Activated naive CD8-positive, alpha-beta T cell treated with anti-CD3 and anti-CD28 coated beads for 36 hours (primary cell): Measurements from ENCODE around the gene TCERG1. TPM values are rescaled to one million over a fixed set of nuclear protein-coding genes. Genes with fewer than 3 reads are reported as not detected.
A peak's percentile ranks its signal among the peaks of the same experiment; 100 is the strongest.

ENCODE experiments used
- DNase-seq: peaks from one replicate; pipeline ENCODE4 v3.0.0; 2021
- H3K27ac Mint-ChIP-seq: one replicate; pipeline ENCODE4 v1.8.0; 2022; ENCODE audit warnings: mild to moderate bottlenecking, moderate library complexity, mixed read lengths
- H3K27me3 Mint-ChIP-seq: one replicate; pipeline ENCODE4 v1.8.0; 2022; ENCODE audit warnings: mild to moderate bottlenecking, mixed read lengths
- H3K36me3 Mint-ChIP-seq: one replicate; pipeline ENCODE4 v1.8.0; 2021; ENCODE audit warnings: mild to moderate bottlenecking, mixed read lengths
- H3K4me1 Mint-ChIP-seq: one replicate; pipeline ENCODE4 v1.8.0; 2021; ENCODE audit warnings: mixed read lengths
- H3K4me3 Mint-ChIP-seq: one replicate; pipeline ENCODE4 v1.8.0; 2022; ENCODE audit warnings: mild to moderate bottlenecking, moderate library complexity, mixed read lengths
- H3K9me3 Mint-ChIP-seq: one replicate; pipeline ENCODE4 v1.8.0; 2022; ENCODE audit warnings: mixed read lengths
- total RNA-seq, 2 experiments: library from RNA; stranded (reverse); gene quantifications; one replicate each; pipeline ENCODE4 v1.2.3, GENCODE V29; 2021

Gene TCERG1
- total RNA-seq, 2 experiments from 2014 or later, result 125 to 131 TPM

GRCh38 chr5:146440870-146441495, 6.2 kb upstream of the TCERG1 start:
- peaks cover 26% of the 10 kb centered on the region for H3K27me3 Mint-ChIP-seq
- H3K4me1 Mint-ChIP-seq, result no peaks in the 10 kb centered on the region
- no peak overlapping the region for H3K27ac Mint-ChIP-seq
- no peak overlapping the region for H3K4me3 Mint-ChIP-seq
- no peaks in the 10 kb centered on the region for H3K36me3 Mint-ChIP-seq
- no peaks in the 10 kb centered on the region for H3K9me3 Mint-ChIP-seq
- DNase-seq, result no peak

GRCh38 chr5:146441896-146442295, 5.2 kb upstream of the TCERG1 start:
- Mint-ChIP-seq H3K9me3 (no peaks in the 10 kb centered on the region), H3K36me3 (no peaks in the 10 kb centered on the region), H3K27ac (no peak overlapping the region), H3K4me3 (no peak overlapping the region), H3K4me1 (no peaks in the 10 kb centered on the region), H3K27me3 (peaks cover 22% of the 10 kb centered on the region)
- no peak for DNase-seq

- peak overlapping the region; percentile 98 for H3K27ac Mint-ChIP-seq
- peaks cover 25% of the 10 kb centered on the region for H3K36me3 Mint-ChIP-seq
- peaks cover 37% of the 10 kb centered on the region for H3K4me1 Mint-ChIP-seq
- H3K9me3 Mint-ChIP-seq, result no peaks in the 10 kb centered on the region
- peaks cover 5% of the 10 kb centered on the region for H3K27me3 Mint-ChIP-seq
- DNase-seq, result peak; percentile 41
- peak overlapping the region; percentile 96 for H3K4me3 Mint-ChIP-seq
Measured at GRCh38 chr5:146447734-146448380, 724 bp downstream of the TCERG1 start.

- DNase-seq, result no peak
- peak overlapping the region; percentile 25 for H3K27ac Mint-ChIP-seq
- H3K4me3 Mint-ChIP-seq, result peak overlapping the region; percentile 96
- H3K4me1 Mint-ChIP-seq, result peaks cover 42% of the 10 kb centered on the region
- H3K9me3 Mint-ChIP-seq, result no peaks in the 10 kb centered on the region
- peaks cover 5% of the 10 kb centered on the region for H3K27me3 Mint-ChIP-seq
- peaks cover 27% of the 10 kb centered on the region for H3K36me3 Mint-ChIP-seq
Measured at GRCh38 chr5:146448783-146449519, 1.8 kb downstream of the TCERG1 start.

- Mint-ChIP-seq H3K36me3 (peaks cover 30% of the 10 kb centered on the region), H3K4me1 (peaks cover 45% of the 10 kb centered on the region), H3K4me3 (no peak overlapping the region), H3K27ac (no peak overlapping the region), H3K27me3 (peaks cover 5% of the 10 kb centered on the region), H3K9me3 (no peaks in the 10 kb centered on the region)
- no peak for DNase-seq
Measured at GRCh38 chr5:146450002-146450401, 2.9 kb downstream of the TCERG1 start.

GRCh38 chr5:146451411-146451810, 4.3 kb downstream of the TCERG1 start:
- Mint-ChIP-seq H3K4me1 (peaks cover 51% of the 10 kb centered on the region), H3K27ac (no peak overlapping the region), H3K4me3 (no peak overlapping the region), H3K36me3 (peaks cover 35% of the 10 kb centered on the region), H3K27me3 (peaks cover 5% of the 10 kb centered on the region), H3K9me3 (no peaks in the 10 kb centered on the region)
- DNase-seq, result no peak

- Mint-ChIP-seq H3K4me1 (peaks cover 31% of the 10 kb centered on the region), H3K27ac (no peak overlapping the region), H3K9me3 (no peaks in the 10 kb centered on the region), H3K36me3 (peaks cover 33% of the 10 kb centered on the region), H3K27me3 (no peaks in the 10 kb centered on the region), H3K4me3 (no peak overlapping the region)
- DNase-seq, result no peak
Measured at GRCh38 chr5:146457431-146457830, 10.3 kb downstream of the TCERG1 start.

- peaks cover 37% of the 10 kb centered on the region for H3K36me3 Mint-ChIP-seq
- no peak overlapping the region for H3K4me3 Mint-ChIP-seq
- H3K9me3 Mint-ChIP-seq, result no peaks in the 10 kb centered on the region
- H3K4me1 Mint-ChIP-seq, result peaks cover 25% of the 10 kb centered on the region
- no peak overlapping the region for H3K27ac Mint-ChIP-seq
- H3K27me3 Mint-ChIP-seq, result no peaks in the 10 kb centered on the region
- no peak for DNase-seq
Measured at GRCh38 chr5:146458894-146459293, 11.8 kb downstream of the TCERG1 start.

- Mint-ChIP-seq H3K4me3 (no peak overlapping the region), H3K36me3 (peaks cover 44% of the 10 kb centered on the region), H3K27me3 (no peaks in the 10 kb centered on the region), H3K27ac (peak overlapping the region; percentile 16), H3K4me1 (peaks cover 23% of the 10 kb centered on the region), H3K9me3 (no peaks in the 10 kb centered on the region)
- no peak for DNase-seq
Measured at GRCh38 chr5:146461319-146461718, 14.2 kb downstream of the TCERG1 start.

GRCh38 chr5:146463446-146463845, 16.3 kb downstream of the TCERG1 start:
- Mint-ChIP-seq H3K36me3 (peaks cover 48% of the 10 kb centered on the region), H3K9me3 (no peaks in the 10 kb centered on the region), H3K4me3 (no peak overlapping the region), H3K27me3 (no peaks in the 10 kb centered on the region), H3K27ac (peak overlapping the region; percentile 3), H3K4me1 (peaks cover 26% of the 10 kb centered on the region)
- DNase-seq, result no peak

- peaks cover 44% of the 10 kb centered on the region for H3K36me3 Mint-ChIP-seq
- no peak for DNase-seq
- H3K9me3 Mint-ChIP-seq, result no peaks in the 10 kb centered on the region
- no peak overlapping the region for H3K27ac Mint-ChIP-seq
- no peak overlapping the region for H3K4me3 Mint-ChIP-seq
- peaks cover 14% of the 10 kb centered on the region for H3K4me1 Mint-ChIP-seq
- H3K27me3 Mint-ChIP-seq, result no peaks in the 10 kb centered on the region
Measured at GRCh38 chr5:146466521-146467349, 19.6 kb downstream of the TCERG1 start.

GRCh38 chr5:146467760-146468159, 20.6 kb downstream of the TCERG1 start:
- Mint-ChIP-seq H3K27ac (no peak overlapping the region), H3K9me3 (no peaks in the 10 kb centered on the region), H3K27me3 (no peaks in the 10 kb centered on the region), H3K4me1 (peaks cover 14% of the 10 kb centered on the region), H3K4me3 (no peak overlapping the region), H3K36me3 (peaks cover 48% of the 10 kb centered on the region)
- no peak for DNase-seq

- H3K9me3 Mint-ChIP-seq, result no peaks in the 10 kb centered on the region
- DNase-seq, result no peak
- no peak overlapping the region for H3K4me3 Mint-ChIP-seq
- no peaks in the 10 kb centered on the region for H3K4me1 Mint-ChIP-seq
- peak overlapping the region; percentile 1 for H3K27ac Mint-ChIP-seq
- peaks cover 41% of the 10 kb centered on the region for H3K36me3 Mint-ChIP-seq
- no peaks in the 10 kb centered on the region for H3K27me3 Mint-ChIP-seq
Measured at GRCh38 chr5:146474065-146474464, 26.9 kb downstream of the TCERG1 start.

- H3K9me3 Mint-ChIP-seq, result no peaks in the 10 kb centered on the region
- H3K36me3 Mint-ChIP-seq, result peaks cover 39% of the 10 kb centered on the region
- H3K4me3 Mint-ChIP-seq, result no peak overlapping the region
- no peak for DNase-seq
- H3K27ac Mint-ChIP-seq, result no peak overlapping the region
- no peaks in the 10 kb centered on the region for H3K27me3 Mint-ChIP-seq
- H3K4me1 Mint-ChIP-seq, result no peaks in the 10 kb centered on the region
Measured at GRCh38 chr5:146475190-146475780, 28.2 kb downstream of the TCERG1 start.
